Measurements from ENCODE around the gene ZXDC.

- TF ChIP-seq EZH2 (IDR thresholded peaks at IDR 0.05) (no peak), POLR2AphosphoS5 (IDR thresholded peaks at IDR 0.05; ENCODE audit: borderline replicate concordance, low read depth, low read length) (no peak)
Observed at GRCh38 chr3:126503701-126504100, 28.0 kb upstream of the ZXDC start.

Measured in SK-N-MC (cell line).